GM18873 (cell line): ENCODE measurements around the gene TNRC6A.

Source experiments
- ATAC-seq: cut with Tn5 transposase; IDR thresholded peaks from one replicate; pipeline ENCODE4 v1.9.1; 2021; ENCODE audit warnings: mild to moderate bottlenecking, moderate library complexity, moderate number of reproducible peaks; ENCODE audit not compliant: unreplicated experiment, low FRiP score

TNRC6A gene

DNA sequence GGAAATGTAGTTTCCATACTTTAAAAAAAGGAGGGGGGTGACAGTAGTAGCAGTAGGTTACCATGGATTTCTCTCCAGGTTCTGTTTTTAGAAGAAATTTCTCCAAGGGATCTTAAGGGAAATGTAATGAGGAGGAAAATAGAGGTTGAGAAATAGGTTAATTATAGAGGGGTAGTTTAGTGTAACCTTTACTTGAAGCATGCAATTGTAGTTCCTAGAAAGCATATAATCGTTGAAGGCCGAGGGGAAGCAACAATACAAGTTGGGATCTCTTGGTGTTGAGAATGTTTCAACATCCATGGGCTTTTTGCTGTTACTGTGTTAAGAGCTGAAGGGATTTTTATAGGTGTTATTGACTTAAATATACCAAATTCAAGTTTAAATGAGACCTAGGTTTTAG, 25.1 kb downstream of the TNRC6A start:
- no peak for ATAC-seq

DNA sequence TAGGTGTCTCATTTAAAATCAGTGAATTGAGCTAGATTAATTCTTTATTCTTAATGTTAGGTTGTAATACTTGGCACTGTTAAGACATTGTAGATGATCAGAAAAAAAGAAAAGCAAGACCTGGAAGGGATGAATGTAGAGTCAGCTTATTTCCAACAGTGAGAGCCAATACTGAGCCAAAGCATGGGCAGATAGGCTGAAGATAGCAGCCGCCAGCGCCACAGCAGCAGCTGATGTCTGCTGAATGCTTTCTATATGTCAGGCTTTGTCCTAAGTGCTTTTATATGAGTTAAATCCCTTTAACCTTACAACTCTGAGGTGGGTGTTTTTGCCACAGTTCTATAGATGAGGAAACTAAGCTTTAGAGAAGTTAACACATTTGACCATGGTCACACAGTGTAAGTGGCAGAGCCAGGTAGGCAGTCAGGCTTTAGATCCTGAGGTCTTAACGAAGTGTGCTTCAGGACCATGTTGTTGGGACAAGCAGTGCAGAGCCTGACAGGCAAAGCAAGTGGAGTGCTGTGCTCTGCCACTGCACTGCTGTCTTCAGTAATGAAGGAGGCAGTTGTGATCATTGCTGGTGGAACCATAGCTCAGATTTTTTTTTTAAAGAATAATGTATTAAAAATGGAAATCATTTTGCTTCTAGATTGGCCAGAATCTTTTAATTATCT, 25.9 kb downstream of the TNRC6A start:
- no peak for ATAC-seq

GRCh38 chr16:24758373-24758772, 28.9 kb downstream of the TNRC6A start:
- ATAC-seq: no peak

- ATAC-seq: no peak
Observed at GRCh38 chr16:24759006-24759405, 29.6 kb downstream of the TNRC6A start.

GRCh38 chr16:24761526-24761925, 32.1 kb downstream of the TNRC6A start:
- no peak for ATAC-seq

- ATAC-seq: no peak
Observed at GRCh38 chr16:24764916-24765315, 35.5 kb downstream of the TNRC6A start.

DNA sequence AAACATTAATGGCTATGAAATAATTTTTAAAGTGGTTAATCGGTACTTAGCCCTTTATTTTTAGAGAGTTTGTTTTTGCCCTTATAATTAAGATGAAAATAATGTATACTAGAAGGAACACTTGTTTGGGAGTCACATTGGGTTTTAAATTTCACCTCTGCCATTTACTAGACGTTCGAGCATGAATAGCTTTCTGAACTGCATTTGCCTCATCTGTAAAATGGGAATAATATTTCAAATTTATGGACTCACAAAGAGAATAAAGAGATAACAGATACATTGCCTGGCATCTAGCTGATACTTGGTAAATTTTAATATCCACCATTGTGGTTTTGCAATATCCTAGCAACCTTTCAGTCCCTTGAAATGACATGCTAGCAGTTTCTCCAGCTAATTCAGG, 36.6 kb downstream of the TNRC6A start:
- no peak for ATAC-seq

DNA sequence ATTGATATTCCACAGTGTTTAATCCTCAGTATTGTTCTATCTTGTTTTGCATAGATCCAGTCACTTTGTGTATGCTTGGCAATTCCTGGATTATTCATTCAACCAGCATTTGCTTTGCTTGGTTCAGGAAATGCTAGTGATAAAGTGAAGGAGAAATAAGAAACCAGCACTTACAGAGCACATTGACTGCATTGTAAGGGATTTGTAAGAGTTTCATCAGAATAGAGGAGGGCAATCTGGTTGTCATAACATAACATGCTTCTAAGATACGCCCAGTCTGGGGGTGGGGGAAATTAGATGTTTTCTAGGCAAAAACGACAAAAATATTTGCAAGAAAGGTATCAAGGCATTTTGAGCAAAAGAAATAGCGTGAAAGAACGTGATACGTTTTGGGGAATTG, 40.4 kb downstream of the TNRC6A start:
- no peak for ATAC-seq

- no peak for ATAC-seq
Observed at GRCh38 chr16:24771132-24771778, 41.8 kb downstream of the TNRC6A start.

DNA sequence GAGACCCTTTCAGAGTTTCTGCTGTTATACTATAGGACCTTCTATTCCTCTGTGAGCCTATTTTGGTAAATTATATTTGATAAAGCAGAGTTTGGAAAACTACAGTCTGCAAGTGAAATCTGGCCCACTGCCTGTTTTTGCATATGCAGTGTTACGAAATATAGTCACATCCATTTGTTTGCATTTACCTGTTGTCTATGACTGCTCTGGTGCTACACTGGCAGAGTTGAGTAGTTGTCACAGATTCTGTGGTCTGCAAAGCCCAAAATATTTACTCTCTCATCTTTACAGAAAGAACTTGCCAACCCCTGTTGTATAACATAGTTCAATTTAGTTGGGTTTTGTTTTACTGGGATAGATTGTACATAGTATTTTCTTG, 42.3 kb downstream of the TNRC6A start:
- no peak for ATAC-seq

DNA sequence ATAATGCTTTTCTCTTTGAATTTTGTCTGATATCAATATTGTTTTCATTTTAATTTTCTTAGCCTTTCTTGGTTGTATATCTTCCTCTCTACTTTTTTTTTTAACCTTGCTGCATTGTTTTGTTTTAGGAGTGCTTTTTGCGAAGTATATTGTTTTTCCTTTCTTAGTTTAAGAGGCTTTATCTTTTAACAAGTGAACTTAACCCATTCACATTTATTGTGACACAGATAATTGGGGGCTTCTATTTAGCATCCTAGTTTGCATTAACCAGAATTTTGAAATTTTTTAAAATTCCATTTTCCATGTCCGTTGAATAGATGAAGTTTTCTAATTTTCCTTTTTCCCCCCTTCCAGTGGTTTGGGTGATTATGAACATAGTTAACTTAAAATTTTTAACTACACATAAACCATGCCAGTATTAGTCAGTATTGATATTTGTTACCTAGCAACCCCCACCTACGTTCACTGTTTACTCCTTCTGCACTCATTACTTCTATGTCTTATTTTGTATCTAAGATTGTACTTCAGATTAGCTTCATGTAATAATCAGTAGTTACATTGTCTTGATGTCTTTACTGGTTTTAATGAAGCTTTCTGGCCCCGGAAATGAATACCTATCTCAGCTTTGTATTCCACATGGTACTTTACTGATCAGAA, 44.4 kb downstream of the TNRC6A start:
- ATAC-seq: no peak

DNA sequence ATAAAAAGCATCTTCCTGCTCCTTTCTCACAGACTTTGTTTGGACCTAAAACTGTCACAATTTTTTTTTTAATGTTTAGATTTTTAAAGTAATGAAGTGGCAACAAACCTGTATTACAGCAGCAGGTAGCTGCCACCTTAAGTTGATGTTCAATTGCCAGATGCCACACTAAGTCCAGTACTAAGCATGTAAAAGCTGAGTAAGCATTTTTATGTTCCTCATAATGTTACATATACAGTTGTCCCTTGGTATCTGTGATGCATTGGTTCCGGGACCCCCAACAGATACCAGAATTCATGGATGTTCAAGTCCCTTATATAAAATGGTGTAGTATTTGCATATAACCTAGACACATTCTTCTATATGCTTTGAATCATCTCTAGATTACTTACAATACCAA, 45.1 kb downstream of the TNRC6A start:
- ATAC-seq: no peak

DNA sequence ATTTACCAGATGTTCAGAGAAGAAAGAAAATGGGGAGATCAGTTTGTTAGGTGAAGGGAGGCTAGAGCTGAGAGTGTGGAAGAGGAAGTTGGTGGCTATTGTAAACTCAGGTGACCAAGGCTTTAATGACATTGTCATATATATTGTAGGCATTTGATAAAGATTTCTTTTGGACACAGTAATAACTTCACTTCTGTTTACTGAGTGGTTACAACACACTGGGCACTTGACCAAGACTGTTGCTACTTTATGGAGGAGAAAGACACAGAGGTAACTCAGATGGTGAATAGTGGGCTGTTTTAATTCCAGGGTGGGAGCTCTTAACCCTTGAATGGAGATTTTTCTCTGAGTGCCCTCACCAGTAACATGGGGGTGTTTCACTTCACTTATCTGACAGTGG, 46.0 kb downstream of the TNRC6A start:
- ATAC-seq: no peak

- no peak for ATAC-seq
Observed at GRCh38 chr16:24776501-24777220, 47.2 kb downstream of the TNRC6A start.

DNA sequence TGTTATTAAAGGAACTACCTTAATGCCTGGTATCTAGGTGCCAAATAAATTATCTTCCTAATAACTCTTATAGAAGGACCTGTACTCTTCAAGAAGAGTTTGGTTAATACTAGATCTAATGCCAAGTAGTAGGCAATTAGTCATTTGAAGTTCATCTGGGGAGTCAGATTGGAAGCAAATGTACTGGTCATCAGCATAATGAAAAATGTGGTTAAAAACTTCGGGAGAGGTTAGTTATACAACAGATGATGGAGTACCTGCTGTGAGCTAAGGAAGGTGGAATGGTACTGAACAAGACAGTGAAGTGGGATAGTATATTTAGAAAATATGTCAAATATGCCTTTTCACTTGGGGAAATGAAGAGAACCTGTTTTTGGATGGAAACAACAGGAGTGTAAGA, 49.2 kb downstream of the TNRC6A start:
- no peak for ATAC-seq

- ATAC-seq: no peak
Observed at GRCh38 chr16:24781256-24781655, 51.8 kb downstream of the TNRC6A start.

- no peak for ATAC-seq
Observed at GRCh38 chr16:24784121-24784520, 54.7 kb downstream of the TNRC6A start.

GRCh38 chr16:24789881-24790280, 60.4 kb downstream of the TNRC6A start:
- no peak for ATAC-seq

DNA sequence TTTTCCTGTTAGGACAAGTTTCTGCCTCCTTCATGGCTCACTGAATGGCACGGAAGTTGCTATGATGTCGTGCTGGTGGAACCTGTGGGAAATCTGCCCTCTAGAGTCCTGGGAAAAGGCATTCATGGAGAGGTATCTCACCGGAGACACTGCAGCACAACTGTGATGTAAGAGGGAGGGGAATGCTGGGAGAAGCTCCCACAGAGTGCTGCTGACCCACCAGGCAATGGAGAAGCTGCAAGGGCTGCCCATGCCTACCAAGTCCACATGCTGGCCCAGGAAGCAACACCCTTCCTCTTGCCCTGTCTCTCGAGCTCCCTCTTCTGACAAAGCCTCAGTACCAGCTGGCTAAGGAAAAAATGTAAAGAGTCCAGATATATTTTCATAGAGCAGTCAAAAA, 71.1 kb downstream of the TNRC6A start:
- ATAC-seq: no peak

DNA sequence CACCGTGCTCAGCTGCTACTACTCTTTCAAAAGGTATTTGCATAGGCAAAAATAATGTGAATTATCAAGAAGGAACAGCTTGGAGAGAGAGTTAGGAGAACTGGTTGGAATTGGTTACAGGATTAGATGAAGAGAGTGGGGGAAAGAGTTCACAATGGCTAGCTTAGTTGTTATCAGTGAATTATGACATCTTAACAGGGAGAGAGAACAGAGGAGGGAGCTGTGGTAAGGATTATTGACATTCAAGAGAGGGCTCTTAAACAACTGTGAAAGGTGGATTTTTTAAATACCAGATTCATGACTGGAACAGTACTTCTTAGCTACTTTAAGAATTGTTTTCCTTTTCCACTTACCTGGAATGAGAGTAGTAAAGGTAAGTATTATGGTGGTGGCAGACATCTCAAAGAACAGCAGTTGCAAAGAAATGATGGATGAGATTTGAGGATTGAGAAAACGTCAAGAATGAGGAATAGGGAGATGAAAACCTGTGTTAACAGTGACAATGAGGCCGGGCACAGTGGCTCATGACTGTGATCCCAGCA, 72.4 kb downstream of the TNRC6A start:
- no peak for ATAC-seq

DNA sequence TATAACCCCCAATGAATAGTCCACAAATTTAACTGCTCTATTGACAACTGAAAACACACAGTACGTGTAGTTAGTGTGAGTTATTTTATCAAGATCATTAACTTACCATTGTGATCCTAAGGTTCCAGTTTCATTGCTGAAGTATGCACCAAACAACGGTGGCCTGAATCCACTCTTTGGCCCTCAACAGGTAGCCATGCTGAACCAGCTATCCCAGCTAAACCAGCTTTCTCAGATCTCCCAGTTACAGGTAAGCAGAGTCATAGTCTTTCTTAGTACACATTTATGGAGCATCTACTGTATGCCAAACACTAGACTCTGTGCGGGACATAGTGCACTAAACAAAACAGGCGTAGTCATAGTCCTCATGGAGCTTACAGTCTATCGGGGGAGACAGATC, 76.0 kb downstream of the TNRC6A start:
- ATAC-seq: no peak
